Epithelial cell of proximal tubule (primary cell): ENCODE results near the gene ARMC9. TPM values are rescaled to one million over a fixed set of nuclear protein-coding genes. Genes with fewer than 3 reads are reported as not detected.

ENCODE experiments used
- DNase-seq: peaks from one replicate; pipeline ENCODE4 v3.0.0-alpha.2; 2011; ENCODE audit warnings: low read depth
- H3K4me3 ChIP-seq: 2 replicates; pipeline ENCODE4 v1.5.1; 2011; ENCODE audit warnings: low read depth, mild to moderate bottlenecking, low read length
- total RNA-seq: library from RNA; depleted of rRNA; stranded (reverse); fragments of >200 nt; gene quantifications from 2 replicates; pipeline ENCODE4 v1.2.3, GENCODE V29; 2015
- TF ChIP-seq, protein P1 (sequence below): conservative IDR thresholded peaks from 2 replicates; pipeline ENCODE4 v1.5.1; 2012; ENCODE audit warnings: low read depth, mild to moderate bottlenecking, low read length

ARMC9 gene
- total RNA-seq, 1 donor from 2014 or later: 12.6 TPM

DNA sequence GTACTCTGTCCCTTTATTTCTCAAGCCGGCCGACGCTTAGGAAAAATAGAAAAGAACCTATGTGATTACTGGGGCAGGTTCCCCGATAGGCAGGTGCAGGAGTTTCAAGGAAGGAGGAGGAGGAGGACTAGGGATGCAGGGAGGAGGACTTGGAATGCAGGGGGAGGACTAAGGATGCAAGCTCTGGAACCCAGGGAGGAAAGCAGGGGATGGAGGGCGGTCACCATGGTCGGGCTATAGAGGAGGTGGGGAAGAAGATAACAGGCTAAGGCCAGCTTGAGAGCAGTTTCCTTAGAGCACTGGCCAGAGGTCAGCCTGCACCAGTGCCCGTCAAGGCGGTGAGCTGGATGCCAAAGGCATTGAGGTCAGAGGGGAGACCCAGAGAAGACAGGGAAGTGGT is 178.4 kb downstream of the ARMC9 start:
- DNase-seq: no peak
- H3K4me3 ChIP-seq: no peak overlapping the region
- TF ChIP-seq, protein P1, sequence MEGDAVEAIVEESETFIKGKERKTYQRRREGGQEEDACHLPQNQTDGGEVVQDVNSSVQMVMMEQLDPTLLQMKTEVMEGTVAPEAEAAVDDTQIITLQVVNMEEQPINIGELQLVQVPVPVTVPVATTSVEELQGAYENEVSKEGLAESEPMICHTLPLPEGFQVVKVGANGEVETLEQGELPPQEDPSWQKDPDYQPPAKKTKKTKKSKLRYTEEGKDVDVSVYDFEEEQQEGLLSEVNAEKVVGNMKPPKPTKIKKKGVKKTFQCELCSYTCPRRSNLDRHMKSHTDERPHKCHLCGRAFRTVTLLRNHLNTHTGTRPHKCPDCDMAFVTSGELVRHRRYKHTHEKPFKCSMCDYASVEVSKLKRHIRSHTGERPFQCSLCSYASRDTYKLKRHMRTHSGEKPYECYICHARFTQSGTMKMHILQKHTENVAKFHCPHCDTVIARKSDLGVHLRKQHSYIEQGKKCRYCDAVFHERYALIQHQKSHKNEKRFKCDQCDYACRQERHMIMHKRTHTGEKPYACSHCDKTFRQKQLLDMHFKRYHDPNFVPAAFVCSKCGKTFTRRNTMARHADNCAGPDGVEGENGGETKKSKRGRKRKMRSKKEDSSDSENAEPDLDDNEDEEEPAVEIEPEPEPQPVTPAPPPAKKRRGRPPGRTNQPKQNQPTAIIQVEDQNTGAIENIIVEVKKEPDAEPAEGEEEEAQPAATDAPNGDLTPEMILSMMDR: no peak

DNA sequence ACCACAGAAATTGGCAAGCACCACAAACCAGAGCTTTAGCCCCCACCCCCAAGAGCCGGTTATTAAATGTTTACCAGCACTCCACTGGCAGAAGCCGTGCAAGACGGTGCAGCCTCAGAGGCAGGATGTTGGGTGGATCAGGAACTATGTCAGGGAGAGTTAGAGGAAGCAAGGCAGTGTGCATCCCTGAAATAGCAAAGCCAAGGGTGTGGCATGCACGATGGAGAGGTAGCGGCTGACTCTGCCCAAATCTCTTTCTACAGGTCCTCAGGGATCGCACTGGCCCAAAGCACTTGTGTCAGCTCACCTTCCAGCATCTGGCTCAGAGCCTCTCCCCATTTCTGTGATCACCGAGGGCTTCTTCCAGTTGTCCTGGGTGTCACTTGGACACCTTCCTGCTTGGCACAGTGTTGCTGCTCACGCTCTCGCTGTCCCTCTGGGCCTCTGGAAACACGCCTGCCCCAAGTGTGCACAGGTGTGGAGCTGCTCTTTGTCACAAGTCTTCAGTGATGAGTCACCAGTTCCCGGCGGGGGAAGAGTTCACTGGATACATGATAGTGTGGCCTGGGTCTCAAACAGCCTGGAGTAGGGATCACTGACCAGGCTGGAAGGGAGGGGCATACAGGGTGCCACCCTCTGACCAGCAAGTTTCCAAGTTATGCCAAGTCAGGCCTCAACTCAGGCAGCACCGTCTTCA is 179.7 kb downstream of the ARMC9 start:
- no peak for DNase-seq
- TF ChIP-seq, protein P1: no peak
- no peak overlapping the region for H3K4me3 ChIP-seq

GRCh38 chr2:231379266-231380215 is 181.1 kb downstream of the ARMC9 start:
- TF ChIP-seq, protein P1: no peak
- DNase-seq: no peak
- no peak overlapping the region for H3K4me3 ChIP-seq

DNA sequence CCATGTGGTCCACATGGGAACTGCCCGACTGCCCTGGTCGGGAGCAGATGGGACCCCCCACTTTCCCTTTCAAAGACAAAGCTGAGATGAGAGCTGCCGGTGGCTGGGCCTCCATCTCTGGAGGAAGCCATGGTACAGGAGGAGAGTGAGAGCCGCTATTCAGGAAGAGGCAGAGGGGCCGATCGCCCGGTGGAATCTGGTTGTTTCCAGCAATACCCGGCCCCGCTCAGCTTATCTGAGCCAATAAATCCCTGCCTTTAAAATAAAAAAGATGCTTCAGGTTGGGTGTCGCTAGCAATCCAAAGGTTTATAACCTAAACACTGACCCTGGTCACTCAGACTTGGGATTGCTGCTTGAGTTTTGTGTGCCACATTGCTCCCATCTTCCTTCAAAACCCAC is 181.9 kb downstream of the ARMC9 start:
- DNase-seq: no peak
- H3K4me3 ChIP-seq: no peak overlapping the region
- TF ChIP-seq, protein P1: no peak

GRCh38 chr2:231380991-231381847 is 182.8 kb downstream of the ARMC9 start:
- no peak for DNase-seq
- TF ChIP-seq, protein P1: no peak

DNA sequence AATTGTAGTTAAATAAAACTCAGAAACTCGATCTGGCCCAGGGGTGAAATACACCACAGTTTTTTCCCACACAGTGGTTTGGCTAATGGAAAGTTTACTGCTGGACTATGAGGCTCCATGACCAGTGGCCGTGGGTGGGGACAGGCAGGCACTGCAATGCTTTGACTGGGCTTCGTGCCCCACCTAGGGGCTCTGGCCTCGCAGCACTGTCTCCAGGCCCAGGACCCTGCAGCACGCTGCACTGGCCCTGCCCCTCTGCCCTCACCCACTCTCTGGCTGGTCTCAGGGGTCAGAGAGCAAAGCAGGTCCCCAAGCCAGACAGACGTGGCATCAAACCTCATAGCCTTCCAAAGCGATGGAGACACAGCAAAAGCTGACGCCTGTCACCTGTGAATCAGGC is 183.7 kb downstream of the ARMC9 start:
- TF ChIP-seq, protein P1: no peak
- DNase-seq: no peak
- H3K4me3 ChIP-seq: no peak overlapping the region

More at GRCh38 chr2:231380991-231381847, 182.8 kb downstream of the ARMC9 start:
- H3K4me3 ChIP-seq: no peak overlapping the region
